Limb (tissue), 2 donors: ENCODE data around the gene RHOV.
"Not testable (repeated sequence)": the region's sequence is repeated elsewhere in the genome, so short reads cannot be mapped to it uniquely, and the experiment has no call there.

Experiments used
- DNase-seq, 2 donors: peaks; one replicate each; pipeline ENCODE4 v3.0.0-alpha.2; 2016; ENCODE audit errors: extremely low spot score in 2 of 2

RHOV gene

DNA sequence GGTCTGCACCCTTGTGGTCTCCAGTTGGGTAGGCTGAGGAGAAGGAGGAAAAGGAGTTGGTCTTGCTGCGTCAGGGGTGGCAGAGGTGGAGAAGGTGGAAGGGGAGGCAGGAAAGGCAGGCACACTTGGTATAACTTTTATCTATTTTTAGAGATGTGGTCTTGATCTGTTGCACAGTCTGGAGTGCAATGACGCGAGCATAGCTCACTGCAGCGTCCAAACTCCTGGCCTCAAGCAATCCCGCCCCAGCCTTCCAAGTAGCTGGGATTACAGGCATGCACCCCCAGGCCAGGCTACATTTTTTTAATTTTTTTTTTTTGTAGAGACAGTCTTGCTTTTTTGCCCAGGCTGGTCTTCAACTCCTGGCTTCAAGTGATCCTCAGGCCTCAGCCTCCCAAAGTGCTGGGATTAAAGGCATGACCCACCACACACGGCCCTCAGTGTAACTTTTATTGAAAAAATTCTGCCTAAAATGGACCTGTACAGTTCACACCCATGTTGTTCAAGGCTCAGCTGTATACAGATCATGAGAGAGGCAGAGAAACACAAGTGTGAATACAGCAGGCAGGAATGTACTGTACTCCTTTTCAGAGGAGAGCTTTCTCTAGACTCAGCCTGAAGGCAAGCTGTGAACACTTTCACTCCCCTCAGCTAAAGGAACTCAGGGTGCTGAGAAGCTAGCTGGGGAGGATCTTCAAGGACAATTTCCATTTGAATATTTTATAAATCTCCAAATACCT is 2.1 kb upstream of the RHOV start:
- no peak for DNase-seq

DNA sequence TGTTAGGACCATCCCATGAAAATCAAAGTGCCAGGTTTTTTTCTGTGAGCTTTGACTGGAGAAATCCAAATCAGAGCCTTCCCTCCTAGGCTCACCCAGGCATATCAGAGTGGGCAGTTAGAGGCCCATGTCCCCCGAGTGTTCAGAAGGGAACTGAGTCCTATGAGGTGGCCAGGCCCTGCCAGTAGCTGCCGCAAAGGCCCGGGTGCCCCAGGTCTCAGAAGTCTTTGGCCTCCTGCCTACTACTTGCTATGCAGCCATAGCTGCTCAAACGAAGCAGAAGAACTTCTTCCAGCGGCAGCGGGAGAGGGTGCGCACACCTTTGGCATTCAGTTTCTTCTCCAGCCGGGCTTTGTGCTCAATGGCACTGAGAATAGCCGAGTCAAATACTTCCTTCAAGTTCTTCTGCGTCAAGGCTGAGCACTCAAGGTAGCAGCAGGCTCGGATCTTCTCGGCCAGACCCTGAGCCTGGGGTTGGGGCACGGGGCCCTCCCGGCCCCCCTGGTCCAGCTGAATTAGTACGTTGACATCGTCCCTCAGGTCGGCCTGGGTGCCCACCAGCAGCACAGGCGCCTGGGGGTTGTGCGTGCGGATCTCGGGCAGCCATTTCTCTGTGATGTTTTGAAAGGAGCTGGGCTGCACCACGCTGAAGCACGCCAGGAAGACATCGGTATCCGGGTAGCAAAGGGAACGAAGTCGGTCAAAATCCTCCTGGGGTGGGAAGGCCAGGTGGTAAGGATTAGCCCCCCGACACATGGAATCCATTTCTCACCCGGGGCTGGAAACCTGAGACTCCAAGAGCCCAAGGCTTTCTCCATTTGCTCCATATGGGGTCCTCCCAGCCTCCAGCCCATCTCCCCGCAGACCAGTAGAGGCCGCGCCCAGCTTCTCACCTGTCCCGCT is 992 bp downstream of the RHOV start:
- no peak for DNase-seq

DNA sequence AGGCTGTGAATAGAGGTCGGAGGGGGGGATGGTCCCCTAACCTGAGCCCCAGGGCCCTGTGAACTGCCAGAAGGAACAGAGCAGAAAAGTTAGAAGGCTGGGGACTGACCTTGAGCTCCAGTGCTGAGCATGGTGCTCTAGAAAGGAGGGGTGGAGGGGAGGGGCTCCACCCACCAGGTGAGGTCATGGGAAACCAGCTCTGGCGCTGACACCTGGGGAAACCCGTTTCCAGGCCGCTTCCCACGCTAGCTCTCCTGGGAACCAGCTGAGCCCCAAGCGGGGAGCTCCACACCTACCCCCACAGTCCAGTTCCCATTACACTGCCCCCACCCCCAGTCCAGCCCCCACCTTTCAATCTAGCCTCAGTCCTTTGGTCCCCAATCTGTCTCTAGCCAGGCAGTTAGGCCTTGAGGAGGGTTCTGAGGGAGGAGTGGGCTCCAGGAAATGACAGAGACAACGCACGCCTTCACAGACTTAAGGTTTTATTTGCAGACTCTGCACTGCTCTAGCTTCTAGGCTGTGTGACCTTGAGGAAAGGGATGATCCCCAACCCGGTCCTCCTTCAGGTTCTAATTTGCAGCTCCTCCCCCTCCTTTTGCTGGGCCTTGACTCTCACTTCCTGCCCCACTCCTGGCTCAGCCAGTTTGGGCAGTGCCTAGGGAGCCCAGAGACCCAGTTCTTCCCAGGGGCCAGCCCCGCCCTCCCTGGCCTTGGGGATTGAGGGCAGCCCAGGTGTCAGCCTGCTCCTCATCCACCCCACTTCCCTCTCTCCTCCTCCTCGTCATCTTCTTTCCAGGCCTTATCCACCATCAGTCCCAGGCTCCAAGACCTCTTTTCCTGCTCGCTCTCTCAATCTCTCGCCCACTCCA is 2.1 kb downstream of the RHOV start:
- DNase-seq = no peak

DNA sequence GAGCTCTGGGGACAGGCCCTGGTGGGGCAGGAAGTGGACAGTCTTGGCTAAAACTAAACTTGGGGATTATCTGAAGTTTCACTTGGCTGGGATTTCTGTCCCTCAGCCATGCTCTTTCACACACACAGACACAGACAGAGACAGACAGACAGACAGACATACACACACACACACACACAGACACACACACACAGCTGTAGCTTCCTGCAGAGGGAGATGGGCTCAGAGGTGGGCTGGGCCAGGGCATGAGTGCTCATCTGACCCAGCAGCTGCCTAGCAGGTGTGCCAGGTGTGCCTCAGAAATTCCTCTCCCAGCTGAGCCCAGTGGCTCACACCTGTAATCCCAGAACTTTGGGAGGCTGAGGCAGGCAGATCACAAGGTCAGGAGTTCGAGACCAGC is 3.3 kb downstream of the RHOV start:
- no peak for DNase-seq

DNA sequence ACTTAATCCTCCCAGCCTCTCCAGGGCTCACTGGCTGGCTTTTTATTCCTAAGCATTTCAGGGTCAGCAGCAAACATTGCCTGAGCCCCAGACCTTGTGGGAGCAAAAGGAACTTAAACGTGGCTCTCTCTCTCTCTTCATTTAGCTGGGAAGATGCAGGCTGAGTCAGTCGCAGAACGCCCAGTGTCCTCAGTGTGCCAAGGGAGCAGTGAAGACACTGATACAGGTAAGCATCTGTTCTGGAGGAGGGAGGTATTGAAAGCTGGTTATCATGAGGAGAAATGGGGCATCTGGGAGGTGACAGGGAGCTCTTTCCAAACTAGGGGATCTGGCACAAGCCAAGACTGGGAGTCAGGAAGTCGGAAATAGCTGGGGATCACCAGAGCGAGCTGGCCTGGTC is 4.3 kb downstream of the RHOV start:
- DNase-seq = no peak

- no peak for DNase-seq
Observed at GRCh38 chr15:40867199-40867598, 6.8 kb downstream of the RHOV start.

GRCh38 chr15:40863660-40864270 is 10.3 kb downstream of the RHOV start:
- no peak for DNase-seq

GRCh38 chr15:40861147-40861546 is 12.9 kb downstream of the RHOV start:
- not testable (repeated sequence) for DNase-seq

DNA sequence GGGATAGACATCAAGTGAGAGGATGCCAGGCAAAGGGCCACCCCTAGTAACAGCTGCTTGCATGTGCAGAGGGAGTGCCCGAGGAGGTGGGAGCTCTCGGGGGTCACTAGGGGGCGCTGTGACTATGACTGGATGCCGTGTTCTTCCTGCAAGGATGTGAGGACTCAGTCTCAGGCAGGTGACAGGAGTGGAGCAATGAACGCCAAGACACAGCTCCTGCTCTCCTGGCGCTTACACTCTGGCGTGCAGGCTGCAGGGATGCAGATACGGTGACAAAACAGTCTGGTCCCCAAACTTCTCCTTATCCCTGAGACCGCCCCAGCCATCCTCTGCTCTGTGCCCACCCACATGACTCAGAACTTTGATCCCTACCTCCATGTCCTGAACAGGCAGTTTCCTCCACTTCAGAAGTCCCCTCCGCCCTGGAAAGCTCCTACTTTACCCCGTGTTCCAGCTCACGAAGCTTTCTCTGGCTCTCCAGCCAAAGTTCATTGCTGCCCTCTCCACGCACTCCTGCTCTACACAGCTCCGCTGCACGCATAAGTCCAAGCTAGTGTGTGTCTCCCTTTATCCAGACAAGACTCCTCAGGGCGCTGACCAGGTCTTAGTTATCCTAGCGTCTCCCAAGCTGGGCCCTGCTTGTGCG is 14.7 kb downstream of the RHOV start:
- peak; percentile 34 to 77 for DNase-seq

DNA sequence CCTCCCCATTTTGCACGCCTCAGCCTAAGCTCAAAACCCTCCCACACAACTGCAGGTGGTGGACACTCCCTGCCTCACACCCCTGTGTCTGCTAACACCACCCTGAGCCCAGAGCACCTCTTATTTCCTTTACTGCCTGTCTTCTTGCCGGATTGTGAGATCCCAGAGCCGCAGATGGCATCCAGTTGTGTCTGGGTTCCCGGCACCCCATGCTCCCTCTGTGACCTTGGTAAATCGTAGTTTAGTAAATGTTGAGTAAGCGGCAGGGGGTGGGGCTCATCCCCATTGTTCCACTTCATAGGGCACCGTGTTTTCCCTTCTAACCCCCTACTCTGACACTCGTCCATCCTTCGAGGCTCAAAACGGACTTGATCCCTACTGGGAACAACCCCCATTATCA is 15.3 kb downstream of the RHOV start:
- DNase-seq = no peak

GRCh38 chr15:40857601-40858341 is 16.3 kb downstream of the RHOV start:
- DNase-seq = peak; percentile 47 to 90

DNA sequence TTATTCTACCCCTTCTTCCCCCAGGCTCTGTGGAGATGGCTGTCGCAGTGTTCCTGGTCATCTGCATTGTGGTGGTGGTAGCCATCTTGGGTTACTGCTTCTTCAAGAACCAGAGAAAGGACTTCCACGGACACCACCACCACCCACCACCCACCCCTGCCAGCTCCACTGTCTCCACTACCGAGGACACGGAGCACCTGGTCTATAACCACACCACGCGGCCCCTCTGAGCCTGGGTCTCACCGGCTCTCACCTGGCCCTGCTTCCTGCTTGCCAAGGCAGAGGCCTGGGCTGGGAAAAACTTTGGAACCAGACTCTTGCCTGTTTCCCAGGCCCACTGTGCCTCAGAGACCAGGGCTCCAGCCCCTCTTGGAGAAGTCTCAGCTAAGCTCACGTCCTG is 17.3 kb downstream of the RHOV start:
- peak in 1 of 2 donors; percentile 24 for DNase-seq

- DNase-seq = peak in 1 of 2 donors; percentile 16
Observed at GRCh38 chr15:40855706-40856234, 18.3 kb downstream of the RHOV start.

GRCh38 chr15:40854161-40854560 is 19.9 kb downstream of the RHOV start:
- no peak for DNase-seq

GRCh38 chr15:40853241-40853890 is 20.7 kb downstream of the RHOV start:
- peak in 1 of 2 donors; percentile 20 for DNase-seq

DNA sequence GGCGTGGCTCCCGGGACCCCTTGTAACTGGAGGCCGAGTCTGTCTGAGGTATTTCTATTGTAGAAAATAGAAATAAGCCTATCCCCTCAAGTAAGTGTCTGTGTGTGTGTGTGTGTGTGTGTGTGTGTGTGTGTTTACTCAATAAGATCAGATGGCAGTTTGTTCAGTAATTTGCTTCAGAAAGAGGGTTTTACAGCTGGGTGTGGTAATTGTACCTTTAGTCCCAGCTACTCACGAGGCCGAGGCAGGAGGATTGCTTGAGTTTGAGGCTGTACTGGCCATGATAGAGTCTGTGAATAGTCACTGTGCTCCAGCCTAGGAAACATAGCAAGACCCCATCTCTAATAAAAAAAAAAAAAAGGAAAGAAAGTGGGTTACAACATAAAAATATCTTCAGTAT is 21.5 kb downstream of the RHOV start:
- no peak for DNase-seq

DNA sequence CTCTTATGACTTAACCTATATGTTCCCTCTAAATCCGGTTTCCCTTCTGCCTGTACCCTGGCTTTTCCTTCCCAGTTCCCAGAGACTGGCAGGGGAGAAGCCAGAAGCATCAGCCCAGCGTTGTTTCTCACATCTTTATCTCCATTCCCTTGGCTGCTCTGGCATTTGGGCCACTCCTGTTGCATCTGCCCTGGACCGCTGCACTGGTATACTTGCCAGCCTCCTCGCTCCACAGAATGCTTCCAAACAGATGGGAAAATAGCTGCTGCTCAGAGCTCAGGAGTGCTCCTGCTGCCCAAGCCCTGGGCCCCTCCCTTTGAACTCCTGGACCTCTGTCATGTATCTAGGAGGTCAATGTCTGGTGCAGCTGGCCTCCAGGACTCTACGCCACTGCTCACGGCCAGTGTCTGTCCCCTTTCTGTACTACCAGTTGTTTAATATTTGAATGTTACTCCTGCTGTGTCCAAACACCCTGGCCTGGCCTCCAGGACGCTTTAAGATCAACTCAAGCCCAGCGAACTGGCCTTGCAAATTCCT is 23.4 kb downstream of the RHOV start:
- DNase-seq = no peak

DNA sequence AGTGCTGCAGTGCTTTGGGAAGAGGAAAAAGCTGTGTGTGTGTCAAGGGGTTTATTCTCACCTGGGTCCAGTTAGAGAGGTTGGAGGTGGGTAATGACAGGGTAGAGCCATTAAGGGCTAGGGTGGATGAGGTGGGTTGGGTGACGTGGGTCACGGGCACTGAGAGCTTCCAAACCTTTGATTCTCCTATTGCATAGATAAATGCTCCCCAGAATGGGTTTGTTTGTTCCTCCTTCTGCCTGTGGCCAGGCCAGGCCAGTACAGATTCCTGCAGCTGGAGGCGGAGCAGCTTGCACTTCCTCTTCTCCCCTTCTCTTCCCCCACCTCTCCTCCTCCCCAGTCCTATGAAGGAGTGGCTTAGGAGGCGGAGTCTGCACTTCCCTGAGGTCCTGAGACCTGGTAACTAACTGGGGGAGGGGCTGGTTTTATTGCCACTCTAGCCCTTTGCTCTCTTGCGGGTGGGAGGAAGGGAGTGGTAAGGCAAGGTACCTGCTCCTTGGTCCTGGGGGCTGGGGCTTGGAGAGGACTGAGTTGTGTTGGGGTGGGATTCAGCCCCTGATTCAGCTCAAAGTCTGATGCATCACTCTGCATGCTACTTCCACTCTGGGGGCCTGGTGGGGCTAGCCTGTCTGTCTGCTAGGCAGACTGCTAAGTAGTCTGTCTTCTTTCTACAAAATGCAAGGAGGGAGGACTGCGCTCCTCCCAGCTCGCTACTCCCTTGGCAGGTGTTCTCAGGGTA is 26.6 kb downstream of the RHOV start:
- no peak for DNase-seq
